Heart left ventricle (tissue), 16 donors: ENCODE results near the gene TRAM2. TPM values are rescaled to one million over a fixed set of nuclear protein-coding genes. Genes with fewer than 3 reads are reported as not detected.

Experiments used
- ATAC-seq, 4 donors: fragments of 200-7000 bp; cut with Tn5 transposase; one replicate each; pipeline ENCODE4 v1.9.1; 2020 to 2022; ENCODE audit warnings: moderate library complexity in 4 of 4, mild to moderate bottlenecking in 3 of 4, moderate number of reproducible peaks in 1 of 4
- DNase-seq, 5 donors: peaks; one replicate each; pipeline ENCODE4 v3.0.0-alpha.2; 2020
- H3K27ac ChIP-seq, 12 donors: fragments of 200-600 bp; sonication (generic) in 4 of 12; one replicate each; pipeline versions ENCODE4 v1.5.0 to v1.8.0; 2016 to 2022; ENCODE audit warnings: mild to moderate bottlenecking in 2 of 12
- H3K27me3 ChIP-seq, 9 donors: fragments of 200-600 bp; sonication (generic) in 2 of 9; one replicate each; pipeline versions ENCODE4 v1.5.1 to v1.8.0; 2016 to 2022; ENCODE audit warnings: mild to moderate bottlenecking in 3 of 9
- H3K36me3 ChIP-seq, 9 donors: fragments of 200-600 bp; sonication (generic) in 2 of 9; one replicate each; pipeline versions ENCODE4 v1.5.0 to v1.8.0; 2018 to 2022; ENCODE audit warnings: mild to moderate bottlenecking in 2 of 9
- H3K4me1 ChIP-seq, 12 donors: fragments of 200-600 bp; sonication (generic) in 4 of 12; one replicate each; pipeline versions ENCODE4 v1.5.0 to v1.8.0; 2016 to 2022; ENCODE audit warnings: mild to moderate bottlenecking in 3 of 12
- H3K4me3 ChIP-seq, 12 donors: fragments of 200-600 bp; sonication (generic) in 4 of 12; one replicate each; pipeline versions ENCODE4 v1.5.0 to v1.8.0; 2017 to 2022; ENCODE audit warnings: mild to moderate bottlenecking in 9 of 12, moderate library complexity in 4 of 12
- H3K9me3 ChIP-seq, 12 donors: fragments of 200-600 bp; sonication (generic) in 4 of 12; one replicate each; pipeline versions ENCODE4 v1.5.0 to v1.8.0; 2016 to 2022; ENCODE audit warnings: mild to moderate bottlenecking in 1 of 12
- POLR2A ChIP-seq, 2 donors: fragments of 450-650 bp; IDR thresholded peaks; one replicate each; pipeline ENCODE4 v1.6.1; 2017; ENCODE audit warnings: antibody characterized with exemption in 2 of 2, mild to moderate bottlenecking in 2 of 2, moderate library complexity in 2 of 2
- WGBS, 4 donors: extraction: QIAGEN DNeasy Blood & Tissue Kit in 2 of 4; methylation state at CpG; one replicate each; pipeline versions ENCODE4 v1.1.5 to v1.1.7; 2013 to 2018; 5-methylcytosine and 5-hydroxymethylcytosine counted together
- intact Hi-C, 10 donors: fragments of 100-400 bp; cut with DNase I; formaldehyde crosslinking; loops; one replicate each; pipeline versions ENCODE4 v1.11.1 to v1.14.2; 2022
- polyA plus RNA-seq, 2 donors: library from polyadenylated mRNA; stranded (reverse); fragments of 200-250 nt; gene quantifications; one replicate each; pipeline ENCODE4 v1.2.3, GENCODE V29; 2013
- total RNA-seq, 9 donors: library from RNA; depleted of rRNA in 2 of 9; stranded (reverse); fragments of >200 nt in 2 of 9; fragmentation: NEBNext Ultra II Directional in 3 of 9; extraction: Animal tissue kit (Norgen Biotek cat#: 25700) in 3 of 9; gene quantifications; one replicate each; pipeline versions ENCODE4 v1.1.0 to v1.2.4, GENCODE V29; 2016 to 2023
- TF ChIP-seq, protein P1 (sequence below), 12 donors: fragments of 200-600 bp; sonication (generic) in 4 of 12; IDR thresholded peaks; one replicate each; pipeline versions ENCODE4 v1.5.0 to v1.8.0; 2018 to 2022; ENCODE audit warnings: antibody characterized with exemption in 12 of 12, mild to moderate bottlenecking in 5 of 12
- donor health status: ischemic (EF 13 %, LVEDD 7.1; RV severe dilation, severe dysfunction).
- donor health status: healthy with polysubstance abuse.
- donor health status: DM: no; HTN: yes; CAD: no.
- donor health status: DM: no; HTN: no; CAD: no.
- donor health status: ischemic (EF 25% LVEDD 6.9; RV normal size, moderate dysfunction).
- donor health status: ischemic (EF 25% LVEDD 5.7; RV mildly dilated, moderate dysfunction).
- donor health status: healthy.
- donor health status: DM: yes; HTN: yes; CAD: no.
- donor health status: ischemic (EF 35%, LVEDD 5.7; RV mildly dilated, moderate dysfunction).
- donor health status: nonischemic (EF 11% LVEDD 7.7; RV severe dilation, severe dysfunction).
- donor health status: DM: yes; HTN: yes; CAD: no.
- donor health status: PGD.
- donor health status: ischemic (EF 29% LVEDD 5.4; RV normal size, mild dysfunction).
- donor health status: nonischemic (EF 23%, LVEDD 6.1; RV moderate dilation, normal function).

The TRAM2 gene
- total and polyA plus RNA-seq, 11 donors = 4.7 to 19.0 (median 12.1) TPM

GRCh38 chr6:52580905-52581304, 4.0 kb upstream of the TRAM2 start:
- no peaks in the 10 kb centered on the region for H3K9me3 ChIP-seq
- H3K27ac ChIP-seq = no peak overlapping the region
- peaks cover 0 to 16% (median 11%) of the 10 kb centered on the region in 12 donors for H3K4me1 ChIP-seq
- DNase-seq = no peak
- ATAC-seq = no peak
- TF ChIP-seq, protein P1, sequence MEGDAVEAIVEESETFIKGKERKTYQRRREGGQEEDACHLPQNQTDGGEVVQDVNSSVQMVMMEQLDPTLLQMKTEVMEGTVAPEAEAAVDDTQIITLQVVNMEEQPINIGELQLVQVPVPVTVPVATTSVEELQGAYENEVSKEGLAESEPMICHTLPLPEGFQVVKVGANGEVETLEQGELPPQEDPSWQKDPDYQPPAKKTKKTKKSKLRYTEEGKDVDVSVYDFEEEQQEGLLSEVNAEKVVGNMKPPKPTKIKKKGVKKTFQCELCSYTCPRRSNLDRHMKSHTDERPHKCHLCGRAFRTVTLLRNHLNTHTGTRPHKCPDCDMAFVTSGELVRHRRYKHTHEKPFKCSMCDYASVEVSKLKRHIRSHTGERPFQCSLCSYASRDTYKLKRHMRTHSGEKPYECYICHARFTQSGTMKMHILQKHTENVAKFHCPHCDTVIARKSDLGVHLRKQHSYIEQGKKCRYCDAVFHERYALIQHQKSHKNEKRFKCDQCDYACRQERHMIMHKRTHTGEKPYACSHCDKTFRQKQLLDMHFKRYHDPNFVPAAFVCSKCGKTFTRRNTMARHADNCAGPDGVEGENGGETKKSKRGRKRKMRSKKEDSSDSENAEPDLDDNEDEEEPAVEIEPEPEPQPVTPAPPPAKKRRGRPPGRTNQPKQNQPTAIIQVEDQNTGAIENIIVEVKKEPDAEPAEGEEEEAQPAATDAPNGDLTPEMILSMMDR (IDR thresholded peaks at IDR 0.05) = no peak
- no peak for TF ChIP-seq POLR2A (IDR thresholded peaks at IDR 0.05)
- WGBS, 4 donors = 93 to 96% (median 95%) methylated on average over 7 of the region's 7 CpGs
- H3K27me3 ChIP-seq = no peaks in the 10 kb centered on the region
- intact Hi-C loops = loop anchor here in 1 of 10 donors (5.0 kb wide), 1 partner anchor 74 kb away; no protein-coding TSS in a partner anchor
- H3K4me3 ChIP-seq = no peak overlapping the region
- peaks cover 0 to 19% (median 5%) of the 10 kb centered on the region in 9 donors for H3K36me3 ChIP-seq

GRCh38 chr6:52579006-52579660, 2.3 kb upstream of the TRAM2 start:
- H3K4me3 ChIP-seq = no peak overlapping the region
- H3K36me3 ChIP-seq = peaks cover 0 to 19% (median 5%) of the 10 kb centered on the region in 9 donors
- no peak for TF ChIP-seq POLR2A (IDR thresholded peaks at IDR 0.05)
- TF ChIP-seq, protein P1 (IDR thresholded peaks at IDR 0.05) = no peak
- ATAC-seq (no peak), DNase-seq (no peak)
- no peaks in the 10 kb centered on the region for H3K9me3 ChIP-seq
- H3K27me3 ChIP-seq = no peaks in the 10 kb centered on the region
- 94 to 97% (median 96%) methylated on average over 6 of the region's 6 CpGs for WGBS, 4 donors
- intact Hi-C loops = loop anchor here in 7 of 10 donors (5.0 to 10.0 kb wide), 6 partner anchors 62 to 488 kb away; partner anchors contain the start of genes EFHC1 (in 4 of the 7) and FBXO9 (in 1 of the 7)
- peaks cover 5 to 33% (median 28%) of the 10 kb centered on the region in 12 donors for H3K4me1 ChIP-seq
- no peak overlapping the region for H3K27ac ChIP-seq

- 58 to 65% (median 61%) methylated on average over 9 of the region's 9 CpGs for WGBS, 4 donors
- no peak for DNase-seq
- peaks cover 9 to 45% (median 40%) of the 10 kb centered on the region in 12 donors for H3K4me1 ChIP-seq
- TF ChIP-seq, protein P1 (IDR thresholded peaks at IDR 0.05) = no peak
- no peak for TF ChIP-seq POLR2A (IDR thresholded peaks at IDR 0.05)
- peak overlapping the region; percentile 50 to 98 (median 91) for H3K4me3 ChIP-seq
- intact Hi-C loops = loop anchor here in 9 of 10 donors (2.0 to 10.0 kb wide), 9 partner anchors 61 to 489 kb away; partner anchors contain the start of genes EFHC1 (in 5 of the 9) and FBXO9 (in 1 of the 9)
- peak overlapping the region; percentile 91 to 100 (median 99) for H3K27ac ChIP-seq
- H3K27me3 ChIP-seq = no peaks in the 10 kb centered on the region
- ATAC-seq = no peak
- H3K9me3 ChIP-seq = no peaks in the 10 kb centered on the region
- H3K36me3 ChIP-seq = peaks cover 0 to 16% (median 5%) of the 10 kb centered on the region in 9 donors
Observed at GRCh38 chr6:52577778-52578463, 1.1 kb upstream of the TRAM2 start.
